Activated T-cell treated with anti-CD3 and anti-CD28 coated beads for 48 hours (primary cell): ENCODE data around the gene FRMD1.

Experiments used
- DNase-seq: peaks from one replicate; pipeline ENCODE4 v3.0.0-alpha.2; 2020; ENCODE audit warnings: low read depth

FRMD1 gene

GRCh38 chr6:168054765-168055560 is 24.0 kb downstream of the FRMD1 start:
- DNase-seq = no peak

DNA sequence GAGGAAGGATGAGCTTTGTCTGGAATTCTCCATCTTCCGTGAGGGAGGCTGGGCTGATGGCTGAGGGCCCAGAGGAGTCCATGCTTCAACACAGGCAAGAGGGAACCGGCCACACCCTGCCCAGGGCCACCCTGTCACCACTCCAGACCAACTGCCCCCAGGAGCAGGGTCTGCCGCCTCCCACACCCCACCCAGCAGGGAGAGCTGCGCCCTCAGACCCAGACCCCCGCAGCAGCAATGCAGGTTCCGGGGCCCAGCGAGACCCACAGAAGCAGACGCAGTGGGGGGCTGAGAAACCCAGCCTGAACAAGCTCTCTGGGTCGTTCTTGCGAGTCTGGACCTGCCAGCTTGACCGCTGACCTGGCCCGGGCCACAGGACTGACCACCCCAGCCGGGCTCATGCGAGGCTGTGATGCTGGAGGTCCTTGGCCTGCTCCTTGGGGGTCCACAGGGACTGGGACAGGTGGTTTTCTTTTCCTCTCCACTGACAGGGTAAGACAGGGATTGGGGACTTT is 25.0 kb downstream of the FRMD1 start:
- no peak for DNase-seq

DNA sequence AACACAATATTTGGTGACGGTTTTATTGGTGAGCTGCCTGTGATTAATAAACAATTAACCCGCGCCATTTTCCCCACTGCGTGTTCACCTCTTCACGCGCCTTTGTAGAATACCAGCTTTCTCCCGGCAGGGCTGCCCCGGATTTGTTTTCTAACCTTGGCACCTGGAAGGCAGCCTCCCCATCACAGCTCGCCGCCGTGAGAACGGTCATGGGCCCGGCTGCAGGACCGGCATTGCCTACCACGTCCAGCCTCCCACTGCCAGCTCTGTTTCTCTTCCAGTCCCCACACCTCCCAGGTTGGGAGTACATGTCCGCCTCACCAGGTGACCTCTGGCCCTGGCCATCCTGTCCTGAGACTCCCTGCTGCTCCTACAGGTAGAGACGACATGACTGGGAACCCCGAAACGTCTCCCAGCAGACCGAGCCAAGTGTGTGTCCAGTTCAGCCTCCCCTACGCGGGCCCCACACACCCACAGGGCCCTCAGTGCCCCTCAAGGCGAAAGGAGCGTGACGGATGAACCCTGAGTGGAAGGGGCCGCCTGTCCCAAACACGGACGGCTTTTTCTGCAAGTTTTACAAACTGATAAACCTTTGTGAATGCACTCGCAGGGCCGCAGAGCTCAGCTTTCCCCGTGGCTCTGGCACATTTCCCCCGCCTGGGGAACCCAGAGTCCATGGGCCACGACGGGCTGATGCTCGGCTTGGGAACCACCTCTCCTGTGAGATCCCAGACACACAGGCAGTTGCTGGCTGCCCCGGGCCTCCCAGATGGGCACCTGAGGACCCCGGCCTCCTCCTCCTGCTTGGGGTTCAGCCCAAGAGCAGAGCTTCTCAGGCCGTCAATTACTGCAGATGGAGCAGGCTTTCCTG is 25.7 kb downstream of the FRMD1 start:
- no peak for DNase-seq

GRCh38 chr6:168052291-168052891 is 26.6 kb downstream of the FRMD1 start:
- DNase-seq = no peak

DNA sequence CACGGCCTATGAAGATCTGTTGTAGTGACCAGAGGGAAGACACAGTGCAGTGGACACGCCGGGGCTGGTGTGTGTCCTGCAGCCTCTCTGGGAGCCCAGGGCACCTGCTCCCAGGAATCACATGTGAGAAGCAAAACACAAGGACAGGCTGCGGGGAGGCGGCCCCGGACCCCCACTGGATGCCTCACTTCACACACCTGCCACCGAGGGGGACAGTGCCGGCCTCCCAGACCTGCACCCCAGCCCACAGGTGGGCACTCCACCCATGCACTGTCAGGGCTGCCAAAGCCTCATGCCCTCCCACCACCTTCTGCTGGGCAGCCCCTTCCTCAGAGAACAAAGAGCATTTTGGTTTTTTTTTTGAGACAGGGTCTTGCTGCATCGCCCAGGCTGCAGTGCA is 27.4 kb downstream of the FRMD1 start:
- no peak for DNase-seq

DNA sequence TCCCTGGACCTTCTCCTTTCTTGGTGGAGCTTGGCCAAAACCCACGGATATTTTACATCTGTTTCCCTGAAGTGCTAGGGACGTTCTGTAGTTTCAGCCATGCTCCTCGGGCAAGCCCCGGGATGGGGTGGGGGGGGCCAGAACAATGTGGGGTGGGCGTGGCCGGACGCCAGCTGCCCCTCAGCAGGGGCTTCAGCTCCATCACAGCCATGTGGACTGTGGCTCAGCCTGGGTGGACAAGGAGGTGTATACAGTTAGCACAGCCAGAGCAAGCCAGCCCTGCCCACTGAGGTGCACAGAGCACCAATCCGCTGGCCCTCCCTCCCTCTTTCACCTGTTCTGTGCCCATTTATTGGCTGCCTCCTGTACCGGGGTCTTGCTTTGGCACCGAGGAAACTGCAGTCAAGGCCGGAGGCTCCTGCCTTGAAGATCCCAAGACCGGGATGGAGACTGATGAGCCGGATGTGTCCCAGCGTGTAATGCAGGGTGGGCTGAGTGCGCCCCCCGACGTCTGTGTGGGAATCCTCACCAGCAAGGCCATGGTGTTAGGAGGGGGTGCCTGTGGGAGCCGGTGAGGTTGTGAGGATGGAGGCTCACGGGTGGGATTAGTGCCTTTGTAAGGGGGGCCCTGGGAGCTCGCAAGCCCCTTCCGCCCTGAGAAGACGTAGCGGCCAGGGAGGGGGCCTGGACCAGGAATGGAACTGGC is 28.0 kb downstream of the FRMD1 start:
- DNase-seq = no peak

DNA sequence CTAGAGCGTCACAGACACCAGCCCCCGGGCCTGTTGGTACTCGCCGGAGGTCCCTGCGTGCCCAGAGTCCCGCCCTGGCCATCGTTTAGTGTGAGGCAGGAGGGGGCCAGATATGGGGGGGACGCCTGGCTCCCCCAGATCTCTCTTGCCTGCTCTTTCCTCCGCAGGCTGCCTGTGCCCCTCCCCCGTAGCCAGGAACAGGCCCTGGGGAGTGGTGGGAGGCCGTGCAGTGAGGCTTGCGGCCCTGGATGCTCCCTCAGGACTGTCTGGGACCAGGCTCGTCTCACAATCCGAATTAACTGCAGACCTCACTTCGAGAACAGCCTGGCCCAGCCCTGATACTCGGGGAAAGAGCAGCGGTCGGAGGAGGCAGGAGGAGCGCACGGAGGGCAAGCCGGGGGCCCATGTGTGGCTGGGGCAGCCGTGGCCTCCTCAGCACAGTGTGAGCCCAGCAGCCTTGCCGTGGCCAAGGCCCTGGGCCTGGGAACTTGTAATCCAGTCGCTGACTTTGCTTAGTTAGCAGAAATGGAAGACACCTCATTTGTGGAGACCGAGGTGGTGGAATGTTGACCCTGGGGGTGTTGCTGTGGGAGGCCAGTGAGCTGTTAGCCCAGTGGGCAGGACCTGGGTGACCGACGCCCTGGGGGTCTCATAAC is 28.7 kb downstream of the FRMD1 start:
- DNase-seq = no peak

DNA sequence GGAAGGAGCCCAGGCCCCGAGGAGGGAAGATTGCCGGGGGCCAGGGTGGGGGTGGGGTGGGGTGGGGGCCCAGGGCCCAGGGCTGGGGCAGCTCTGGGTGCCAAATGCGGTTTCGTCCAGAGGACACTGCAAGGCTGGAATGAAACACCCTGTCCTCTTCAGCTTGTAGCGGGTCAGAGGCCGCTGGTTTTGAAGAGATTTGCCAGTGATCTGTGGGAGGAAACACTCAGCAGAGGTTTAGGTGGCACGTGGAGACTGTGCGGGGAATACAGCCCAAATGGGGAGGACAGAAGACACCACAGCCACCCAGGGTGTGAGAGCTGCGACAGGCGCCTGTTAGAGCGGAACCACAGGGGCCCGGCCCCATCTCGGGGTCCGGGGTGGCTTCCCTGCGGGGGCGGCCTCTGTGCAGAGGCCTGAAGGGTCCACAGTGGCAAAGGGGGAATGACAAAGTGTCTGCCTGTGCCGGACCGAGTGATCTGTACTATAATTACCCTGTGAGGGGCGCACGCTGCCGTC is 29.2 kb downstream of the FRMD1 start:
- no peak for DNase-seq

GRCh38 chr6:168049277-168049676 is 29.7 kb downstream of the FRMD1 start:
- no peak for DNase-seq

GRCh38 chr6:168048724-168049025 is 30.3 kb downstream of the FRMD1 start:
- no peak for DNase-seq

DNA sequence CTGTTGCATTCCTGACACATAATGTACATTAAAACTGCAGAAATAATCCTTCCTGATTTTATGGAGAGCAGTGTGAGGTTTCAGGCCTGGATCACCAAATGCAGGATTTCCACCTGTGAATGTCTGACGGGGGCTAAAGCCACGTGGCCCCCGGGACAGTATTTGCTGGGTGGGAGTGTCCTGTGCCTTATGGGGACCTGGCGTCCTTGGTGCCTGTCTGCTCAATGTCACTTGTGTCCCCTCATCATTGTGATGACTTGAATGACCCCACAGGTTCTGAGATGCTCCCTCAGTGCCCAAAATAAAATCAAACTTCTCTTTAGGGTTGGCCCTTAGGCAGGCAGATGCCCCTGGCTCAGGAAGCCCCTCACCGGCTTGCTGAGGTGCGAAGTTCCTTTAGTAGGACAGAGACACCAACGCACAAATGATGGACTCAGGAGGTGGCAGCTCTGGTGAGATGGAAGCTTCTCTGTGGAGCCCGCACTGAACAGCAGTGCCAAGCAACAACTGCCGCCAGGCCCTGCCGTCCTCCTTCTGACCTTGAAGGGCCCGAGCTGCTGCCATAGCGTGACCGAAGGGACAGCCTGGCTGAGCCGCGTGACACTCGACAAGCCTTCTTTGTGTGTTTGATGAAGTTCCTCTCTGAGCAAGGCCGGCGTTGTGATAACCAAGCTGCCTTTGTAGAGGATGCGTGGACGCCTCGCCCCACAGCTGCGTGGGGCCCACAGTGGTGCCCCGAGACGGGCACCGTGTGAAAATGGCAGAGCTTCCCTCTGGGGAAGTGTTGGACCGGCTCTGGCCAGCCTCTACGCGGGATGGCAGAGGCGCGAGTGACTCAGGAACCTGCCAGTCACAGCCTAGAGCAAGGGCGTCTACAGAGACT is 30.9 kb downstream of the FRMD1 start:
- DNase-seq = no peak

- DNase-seq = no peak
These were observed 32.3 kb downstream of the FRMD1 start for GRCh38 chr6:168046696-168047095.

GRCh38 chr6:168045706-168046620 is 33.0 kb downstream of the FRMD1 start:
- DNase-seq = no peak

- no peak for DNase-seq
These were observed 33.8 kb downstream of the FRMD1 start for GRCh38 chr6:168045141-168045691.

GRCh38 chr6:168044521-168045130 is 34.4 kb downstream of the FRMD1 start:
- DNase-seq = no peak

DNA sequence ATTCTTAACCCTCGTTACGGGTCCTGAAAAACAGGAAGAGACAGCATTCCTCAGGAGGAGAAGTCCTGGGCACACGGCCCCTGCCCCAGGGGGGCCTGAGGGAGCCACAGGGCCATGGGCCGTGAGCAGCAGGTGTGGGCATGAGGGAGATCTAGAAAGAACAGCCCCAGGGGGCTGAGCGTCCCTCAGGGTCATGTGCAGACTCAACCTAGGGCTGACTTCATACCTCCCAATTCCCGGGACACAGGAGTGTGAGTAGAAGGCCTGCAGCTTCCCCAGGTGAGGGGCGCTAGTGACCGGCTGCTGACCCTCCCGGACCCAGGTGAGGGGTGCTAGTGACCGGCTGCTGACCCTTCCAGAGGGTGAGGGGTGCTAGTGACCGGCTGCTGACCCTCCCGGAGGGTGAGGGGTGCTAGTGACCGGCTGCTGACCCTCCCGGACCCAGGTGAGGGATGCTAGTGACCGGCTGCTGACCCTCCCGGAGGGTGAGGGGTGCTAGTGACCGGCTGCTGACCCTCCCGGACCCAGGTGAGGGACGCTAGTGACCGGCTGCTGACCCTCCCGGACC is 35.1 kb downstream of the FRMD1 start:
- no peak for DNase-seq

- DNase-seq = no peak
These were observed 35.7 kb downstream of the FRMD1 start for GRCh38 chr6:168043193-168043847.
